H9 (cell line): ENCODE measurements around the gene TMEM179B. TPM values are rescaled to one million over a fixed set of nuclear protein-coding genes. Genes with fewer than 3 reads are reported as not detected.
"Not testable (repeated sequence)": the region's sequence is repeated elsewhere in the genome, so short reads cannot be mapped to it uniquely, and the experiment has no call there.

Source experiments
- DNase-seq: peaks from one replicate; pipeline ENCODE4 v3.0.0-alpha.2; 2017
- H2AFZ ChIP-seq: one replicate; pipeline ENCODE4 v1.6.1; 2013; ENCODE audit warnings: mild to moderate bottlenecking, low read length, control low read depth, moderate library complexity
- H2AK5ac ChIP-seq: 2 replicates; pipeline ENCODE4 v1.6.1; 2013; ENCODE audit warnings: low read length, control low read depth, mixed read lengths; ENCODE audit not compliant: insufficient read length
- H2BK120ac ChIP-seq: one replicate; pipeline ENCODE4 v1.6.1; 2013; ENCODE audit warnings: low read depth, mild to moderate bottlenecking, low read length, control low read depth, inconsistent platforms; ENCODE audit not compliant: poor library complexity, severe bottlenecking
- H2BK12ac ChIP-seq: 2 replicates; pipeline ENCODE4 v1.6.1; 2013; ENCODE audit warnings: low read length, control low read depth, mixed read lengths, low read depth; ENCODE audit not compliant: insufficient read length
- H2BK15ac ChIP-seq: 2 replicates; pipeline ENCODE4 v1.6.1; 2013; ENCODE audit warnings: low read depth, low read length, control low read depth
- H2BK20ac ChIP-seq: one replicate; pipeline ENCODE4 v1.6.1; 2013; ENCODE audit warnings: low read depth, mild to moderate bottlenecking, low read length, control low read depth, inconsistent platforms; ENCODE audit not compliant: poor library complexity, severe bottlenecking
- H2BK5ac ChIP-seq: 2 replicates; pipeline ENCODE4 v1.6.1; 2013; ENCODE audit warnings: low read length, control low read depth, mixed read lengths; ENCODE audit not compliant: insufficient read length
- H3K14ac ChIP-seq: 2 replicates; pipeline ENCODE4 v1.6.1; 2013; ENCODE audit warnings: low read length, control low read depth; ENCODE audit not compliant: insufficient read depth
- H3K18ac ChIP-seq: 2 replicates; pipeline ENCODE4 v1.6.1; 2013; ENCODE audit warnings: low read depth, mild to moderate bottlenecking, mixed read lengths, low read length, control low read depth; ENCODE audit not compliant: insufficient read length
- H3K23ac ChIP-seq: 2 replicates; pipeline ENCODE4 v1.6.1; 2013; ENCODE audit warnings: low read length, control low read depth, mixed read lengths, low read depth; ENCODE audit not compliant: insufficient read length
- H3K23me2 ChIP-seq: 2 replicates; pipeline ENCODE4 v1.6.1; 2013; ENCODE audit warnings: low read depth, mild to moderate bottlenecking, mixed read lengths, low read length, control low read depth; ENCODE audit not compliant: insufficient read length, poor library complexity, severe bottlenecking
- H3K27ac ChIP-seq: 2 replicates; pipeline ENCODE4 v1.5.1; 2013; ENCODE audit warnings: low read length, control low read depth, mixed read lengths, low read depth; ENCODE audit not compliant: insufficient read length
- H3K27me3 ChIP-seq: 2 replicates; pipeline ENCODE4 v1.6.1; 2013; ENCODE audit warnings: low read length, control low read depth, inconsistent platforms; ENCODE audit not compliant: insufficient read depth
- H3K4ac ChIP-seq: 2 replicates; pipeline ENCODE4 v1.6.1; 2013; ENCODE audit warnings: low read depth, mild to moderate bottlenecking, control low read depth, inconsistent platforms, low read length, moderate library complexity
- H3K4me1 ChIP-seq: 2 replicates; pipeline ENCODE4 v1.6.1; 2013; ENCODE audit warnings: low read length, control low read depth, inconsistent platforms; ENCODE audit not compliant: insufficient read depth
- H3K4me2 ChIP-seq: 2 replicates; pipeline ENCODE4 v1.6.1; 2013; ENCODE audit warnings: low read length, control low read depth, mixed read lengths; ENCODE audit not compliant: insufficient read length, insufficient read depth
- H3K56ac ChIP-seq: 2 replicates; pipeline ENCODE4 v1.6.1; 2013; ENCODE audit warnings: low read depth, mild to moderate bottlenecking, mixed read lengths, low read length, control low read depth; ENCODE audit not compliant: insufficient read length
- H3K79me1 ChIP-seq: 2 replicates; pipeline ENCODE4 v1.6.1; 2013; ENCODE audit warnings: low read depth, mild to moderate bottlenecking, moderate library complexity, low read length, control low read depth, inconsistent platforms; ENCODE audit not compliant: insufficient read depth, poor library complexity, severe bottlenecking
- H3K79me2 ChIP-seq: 2 replicates; pipeline ENCODE4 v1.6.1; 2013; ENCODE audit warnings: low read length, control low read depth, inconsistent platforms; ENCODE audit not compliant: insufficient read depth
- H3K9ac ChIP-seq: 2 replicates; pipeline ENCODE4 v1.6.1; 2013; ENCODE audit warnings: low read length, control low read depth, mixed read lengths; ENCODE audit not compliant: insufficient read length; ENCODE audit errors: extremely low read depth
- H3K9me3 ChIP-seq: one replicate; pipeline ENCODE4 v1.6.1; 2013; ENCODE audit warnings: low read depth, low read length, inconsistent platforms; ENCODE audit not compliant: control insufficient read depth
- H3T11ph ChIP-seq: one replicate; pipeline ENCODE4 v1.6.1; 2013; ENCODE audit warnings: mild to moderate bottlenecking, low read length, control low read depth, inconsistent platforms
- H4K20me1 ChIP-seq: one replicate; pipeline ENCODE4 v1.6.1; 2013; ENCODE audit not compliant: control insufficient read depth, insufficient read length, insufficient read depth
- H4K5ac ChIP-seq: 2 replicates; pipeline ENCODE4 v1.6.1; 2013; ENCODE audit warnings: low read depth, mild to moderate bottlenecking, mixed read lengths, low read length, control low read depth; ENCODE audit not compliant: insufficient read length
- H4K8ac ChIP-seq: replicated peaks from 2 replicates; pipeline ENCODE4 v1.6.1; 2013; ENCODE audit warnings: low read length, control low read depth, mixed read lengths, low read depth; ENCODE audit not compliant: insufficient read length
- H4K91ac ChIP-seq: 2 replicates; pipeline ENCODE4 v1.6.1; 2013; ENCODE audit warnings: low read depth, mild to moderate bottlenecking, moderate library complexity, mixed read lengths, low read length, control low read depth; ENCODE audit not compliant: insufficient read length
- H3K27ac Mint-ChIP-seq, 3 experiments: 2 replicates in 2 of 3; 3 replicates in 1 of 3; pipeline ENCODE4 v1.8.0; 2020 to 2021; ENCODE audit warnings: mixed read lengths in 3 of 3, mild to moderate bottlenecking in 1 of 3, moderate library complexity in 1 of 3
- H3K27me3 Mint-ChIP-seq: 2 replicates; pipeline ENCODE4 v1.8.0; 2021; ENCODE audit warnings: low read depth, mild to moderate bottlenecking, moderate library complexity, mixed read lengths
- H3K36me3 Mint-ChIP-seq, 3 experiments: 2 replicates in 2 of 3; 3 replicates in 1 of 3; pipeline ENCODE4 v1.8.0; 2020 to 2021; ENCODE audit warnings: low read depth in 3 of 3, mixed read lengths in 3 of 3; ENCODE audit not compliant: insufficient read depth in 1 of 3
- H3K4me1 Mint-ChIP-seq, 2 experiments: 2 replicates each; pipeline ENCODE4 v1.8.0; 2020; ENCODE audit warnings: mixed read lengths in 2 of 2
- H3K4me3 Mint-ChIP-seq, 2 experiments: 2 replicates in 1 of 2; 3 replicates in 1 of 2; pipeline ENCODE4 v1.8.0; 2020 to 2021; ENCODE audit warnings: mild to moderate bottlenecking in 2 of 2, mixed read lengths in 2 of 2, moderate library complexity in 1 of 2
- H3K9me3 Mint-ChIP-seq, 2 experiments: 2 replicates in 1 of 2; 3 replicates in 1 of 2; pipeline ENCODE4 v1.8.0; 2020; ENCODE audit warnings: mild to moderate bottlenecking in 2 of 2, mixed read lengths in 2 of 2, moderate library complexity in 1 of 2
- CTCF ChIP-seq: fragments of 200-600 bp; sonication (generic); conservative IDR thresholded peaks from 3 replicates; pipeline ENCODE4 v1.8.0; 2021; ENCODE audit warnings: antibody characterized with exemption, mild to moderate bottlenecking
- WGBS: extraction: QIAGEN DNeasy Blood & Tissue Kit; methylation state at CpG from one replicate; pipeline ENCODE4 v1.1.7; 2013; ENCODE audit warnings: missing lambda C conversion rate, low lambda C conversion rate, mixed read lengths; ENCODE audit not compliant: insufficient read length; ENCODE audit errors: extremely low coverage; 5-methylcytosine and 5-hydroxymethylcytosine counted together
- total RNA-seq: library from RNA; stranded (reverse); gene quantifications from 2 replicates; pipeline ENCODE4 v1.2.1, GENCODE V29; 2021

TMEM179B gene
- total RNA-seq, 1 experiment from 2014 or later, result 25.0 TPM

- Histone ChIP-seq H3K18ac (no peak overlapping the region), H4K91ac (no peak overlapping the region), H3T11ph (no peak overlapping the region), H3K79me2 (peaks cover 18% of the 10 kb centered on the region; the same call in 1 of the 2 replicates), H3K23me2 (peaks cover 8% of the 10 kb centered on the region), H3K4me2 (peak overlapping the region; percentile 91), H3K4ac (no peak overlapping the region), H2BK20ac (no peak overlapping the region), H3K27me3 (no peaks in the 10 kb centered on the region), H3K23ac (no peak overlapping the region), H3K9me3 (no peaks in the 10 kb centered on the region), H3K4me1 (no peaks in the 10 kb centered on the region), H3K56ac (no peak overlapping the region), H3K9ac (peak overlapping the region; percentile 28), H2BK15ac (no peak overlapping the region), H3K14ac (no peak overlapping the region), H2AK5ac (no peak overlapping the region), H2BK120ac (no peak overlapping the region), H4K5ac (no peak overlapping the region), H2BK5ac (no peak overlapping the region), H3K27ac (peak overlapping the region; percentile 92), H2AFZ (no peak overlapping the region), H3K79me1 (peaks cover 9% of the 10 kb centered on the region), H4K20me1 (no peaks in the 10 kb centered on the region), H4K8ac (no peak overlapping the region), H2BK12ac (no peak overlapping the region)
- no peaks in the 10 kb centered on the region for H3K27me3 Mint-ChIP-seq
- H3K4me1 Mint-ChIP-seq, result peaks cover 37 to 51% of the 10 kb centered on the region in 2 experiments
- H3K36me3 Mint-ChIP-seq, result peaks cover 8 to 16% (median 12%) of the 10 kb centered on the region in 3 experiments; a peak in 6 of 7 replicates
- no peaks in the 10 kb centered on the region for H3K9me3 Mint-ChIP-seq
- TF ChIP-seq CTCF, result no peak
- peak; percentile 91 for DNase-seq
- peak overlapping the region; percentile 97 to 98 (median 97) for H3K27ac Mint-ChIP-seq
- no CpG with 5 or more reads among the region's 9 CpGs for WGBS
- peak overlapping the region; percentile 79 to 97 for H3K4me3 Mint-ChIP-seq
Observed at GRCh38 chr11:62757846-62758788, 29.1 kb upstream of the TMEM179B start.

GRCh38 chr11:62760867-62761227 is 26.4 kb upstream of the TMEM179B start:
- peak; percentile 49 for DNase-seq
- not testable (repeated sequence) for H3K14ac ChIP-seq, H4K91ac ChIP-seq, H3K9me3 ChIP-seq, H3K9ac ChIP-seq, H4K5ac ChIP-seq, H3T11ph ChIP-seq, H3K4me1 ChIP-seq, H3K4ac ChIP-seq, H3K79me1 ChIP-seq, H2AFZ ChIP-seq, H2BK15ac ChIP-seq, H3K27ac ChIP-seq, H2BK20ac ChIP-seq, H3K4me2 ChIP-seq, H2BK120ac ChIP-seq, H3K27me3 ChIP-seq, H2AK5ac ChIP-seq, H4K20me1 ChIP-seq, H3K9me3 Mint-ChIP-seq, H4K8ac ChIP-seq, H2BK5ac ChIP-seq, H3K23me2 ChIP-seq, H2BK12ac ChIP-seq, H3K23ac ChIP-seq, H3K18ac ChIP-seq, H3K27me3 Mint-ChIP-seq, H3K56ac ChIP-seq
- Mint-ChIP-seq H3K36me3 (peaks cover 17 to 23% (median 23%) of the 10 kb centered on the region in 3 experiments; a peak in 6 of 7 replicates), H3K4me3 (peak overlapping the region; percentile 97 to 98), H3K27ac (peak overlapping the region in 2 of 3 experiments; percentile 6 to 53; a peak in 1 of 7 replicates), H3K4me1 (peaks cover 28 to 40% of the 10 kb centered on the region in 2 experiments)
- no CpG with 5 or more reads among the region's 9 CpGs for WGBS
- H3K79me2 ChIP-seq, result peaks cover 15% of the 10 kb centered on the region; the same call in 1 of the 2 replicates
